CMK (cell line): ENCODE results near the gene MTMR10.

Experiments
- DNase-seq: peaks from one replicate; pipeline ENCODE4 v3.0.0-alpha.2; 2010; ENCODE audit warnings: low read depth

MTMR10 gene

GRCh38 chr15:30921106-30921505 is 70.3 kb downstream of the MTMR10 start:
- DNase-seq, result no peak

GRCh38 chr15:30919877-30920550 is 71.4 kb downstream of the MTMR10 start:
- no peak for DNase-seq

- no peak for DNase-seq
These were observed 73.1 kb downstream of the MTMR10 start for GRCh38 chr15:30918366-30918765.

GRCh38 chr15:30917675-30918074 is 73.8 kb downstream of the MTMR10 start:
- no peak for DNase-seq

- no peak for DNase-seq
These were observed 74.4 kb downstream of the MTMR10 start for GRCh38 chr15:30917013-30917412.

GRCh38 chr15:30913761-30914160 is 77.7 kb downstream of the MTMR10 start:
- no peak for DNase-seq

- no peak for DNase-seq
These were observed 85.1 kb downstream of the MTMR10 start for GRCh38 chr15:30906366-30906765.

GRCh38 chr15:30905821-30906220 is 85.6 kb downstream of the MTMR10 start:
- DNase-seq, result no peak

- no peak for DNase-seq
These were observed 86.6 kb downstream of the MTMR10 start for GRCh38 chr15:30904812-30905211.

- DNase-seq, result no peak
These were observed 87.8 kb downstream of the MTMR10 start, which contains the start of gene FAN1 for GRCh38 chr15:30903497-30904187. Gene FAN1, plus strand, starts transcription at chr15:30903915. Its CDS starts 749 bp downstream, at chr15:30904664.

GRCh38 chr15:30901889-30902288 is 89.5 kb downstream of the MTMR10 start:
- no peak for DNase-seq

GRCh38 chr15:30896211-30896606 is 95.2 kb downstream of the MTMR10 start:
- DNase-seq, result no peak

GRCh38 chr15:30895461-30896210 is 95.8 kb downstream of the MTMR10 start:
- DNase-seq, result no peak

GRCh38 chr15:30889196-30889595 is 102.2 kb downstream of the MTMR10 start:
- DNase-seq, result no peak
